Endometrium (tissue), 2 donors: ENCODE results near the gene CAPZB.

Source experiments
- FAIRE-seq: peaks from 2 replicates; lab custom pipeline; 2012; peaks lifted over from hg19 to GRCh38; lab: Jason Lieb, UNC
- donor health status: control.
- donor health status: control.

Gene CAPZB

DNA sequence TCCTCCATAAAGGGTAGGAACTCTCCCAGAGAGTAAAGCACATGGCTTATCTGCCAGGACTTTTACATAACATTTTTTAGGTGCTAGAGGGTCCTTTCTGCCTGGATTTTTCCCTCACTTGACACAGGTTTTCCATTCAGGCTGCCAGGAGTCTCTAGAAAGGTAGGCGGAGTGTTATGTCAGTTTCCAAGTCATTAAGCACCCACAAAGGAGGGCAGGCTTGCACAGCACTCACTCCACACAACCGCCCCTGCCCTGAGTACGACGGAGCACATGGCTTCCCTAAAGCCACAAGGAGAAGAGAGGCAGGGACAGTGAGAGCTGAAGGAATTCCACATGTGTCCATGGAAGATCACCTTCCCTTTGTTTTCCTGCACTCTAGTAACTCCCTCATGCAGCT is 55.7 kb downstream of the CAPZB start:
- no peak for FAIRE-seq

DNA sequence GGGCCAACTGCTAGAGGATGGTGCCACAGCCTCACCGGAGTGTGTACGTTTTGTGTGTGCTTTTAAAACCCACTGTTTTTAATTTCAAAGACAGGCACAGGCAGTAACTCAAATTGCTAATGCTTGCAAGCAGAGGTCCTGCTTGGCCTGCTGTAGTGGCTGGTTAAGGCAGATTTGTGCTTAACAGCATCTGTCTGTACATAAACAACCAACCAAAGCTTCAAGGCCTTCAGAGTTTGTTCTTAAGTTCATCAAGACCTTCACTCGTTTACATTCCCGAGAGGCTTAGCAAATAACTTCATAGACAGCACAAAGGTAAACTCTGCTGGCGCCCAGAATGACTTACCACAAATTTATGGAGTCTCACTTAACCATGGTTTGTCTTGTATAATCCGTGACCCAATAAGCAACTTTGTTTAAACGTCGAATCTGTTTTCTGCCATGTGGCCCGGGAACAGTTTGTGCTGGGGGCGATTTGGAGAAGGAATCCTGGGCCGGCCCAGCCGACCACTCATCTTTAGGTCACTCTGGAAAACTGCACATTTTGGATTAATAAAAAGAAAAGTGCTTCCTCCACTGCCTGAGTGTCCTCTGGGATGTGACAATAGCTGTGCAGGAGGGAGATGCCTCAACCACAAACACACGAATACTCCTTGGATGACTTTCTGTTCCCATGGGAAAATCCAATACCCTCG is 58.1 kb downstream of the CAPZB start:
- peak; percentile 76 for FAIRE-seq

DNA sequence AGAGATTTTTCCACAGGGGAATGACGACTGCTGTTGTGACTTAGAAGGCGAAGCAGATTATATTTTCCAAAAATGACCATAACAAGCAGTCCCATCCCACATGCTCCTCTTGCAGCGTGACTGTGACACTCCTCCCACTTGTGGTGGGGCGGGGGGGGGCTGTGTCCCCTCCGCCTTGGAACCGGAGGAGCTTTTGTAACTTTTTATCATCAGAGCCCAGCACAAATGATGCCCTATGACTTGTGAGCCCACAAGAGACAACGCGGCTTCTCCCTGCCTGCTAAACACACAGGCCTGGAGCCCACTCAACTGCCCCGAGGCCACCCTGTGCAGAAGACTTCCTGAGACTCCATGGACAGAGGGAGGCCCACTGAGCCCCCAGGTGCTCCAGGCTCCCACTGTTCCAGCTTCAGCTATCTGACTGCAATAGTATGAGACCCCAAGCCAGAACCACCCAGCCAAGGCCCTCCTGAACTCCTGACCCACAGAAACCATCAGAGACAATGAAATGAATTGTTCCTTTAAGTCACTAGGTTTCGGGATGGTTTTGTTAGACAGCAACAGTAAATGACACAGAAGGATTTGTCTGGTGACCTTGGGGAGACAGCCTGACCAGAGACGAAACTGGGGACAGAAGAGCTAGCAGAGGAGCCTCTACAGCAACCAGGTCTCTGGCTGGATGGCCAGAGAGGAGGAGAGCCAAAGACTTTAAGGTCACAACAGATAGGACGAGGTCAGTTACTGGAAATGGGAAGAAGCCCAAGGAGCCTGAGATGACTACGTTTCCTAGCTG is 58.8 kb downstream of the CAPZB start:
- no peak for FAIRE-seq

DNA sequence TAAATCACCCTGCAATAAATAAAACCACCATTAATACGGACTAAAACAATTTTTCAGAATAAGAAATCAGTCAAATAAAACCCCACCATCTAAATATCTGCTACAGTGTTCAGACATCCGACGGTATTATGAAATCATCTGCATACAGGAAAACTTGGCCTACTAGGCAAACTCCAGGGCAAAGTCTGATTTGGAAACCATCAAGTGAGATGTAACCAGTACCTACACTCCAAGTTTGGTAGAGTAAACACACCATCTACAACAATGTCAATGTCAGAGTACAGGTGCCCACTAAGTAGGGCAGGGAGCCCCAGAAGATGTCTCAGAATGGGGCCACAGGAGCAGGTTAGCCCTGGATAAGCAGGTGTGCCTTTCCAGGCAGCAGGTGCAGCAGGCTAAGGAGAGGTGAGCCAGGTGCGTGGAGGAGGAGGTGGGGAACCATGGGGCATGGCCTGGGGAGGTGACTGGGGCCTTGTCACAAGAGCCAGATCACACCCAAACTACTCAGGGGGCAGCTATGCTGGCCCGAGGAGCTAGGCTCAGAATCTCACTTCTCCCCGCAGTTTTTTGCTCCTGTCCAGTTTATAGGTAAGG is 59.6 kb downstream of the CAPZB start:
- FAIRE-seq, result no peak

DNA sequence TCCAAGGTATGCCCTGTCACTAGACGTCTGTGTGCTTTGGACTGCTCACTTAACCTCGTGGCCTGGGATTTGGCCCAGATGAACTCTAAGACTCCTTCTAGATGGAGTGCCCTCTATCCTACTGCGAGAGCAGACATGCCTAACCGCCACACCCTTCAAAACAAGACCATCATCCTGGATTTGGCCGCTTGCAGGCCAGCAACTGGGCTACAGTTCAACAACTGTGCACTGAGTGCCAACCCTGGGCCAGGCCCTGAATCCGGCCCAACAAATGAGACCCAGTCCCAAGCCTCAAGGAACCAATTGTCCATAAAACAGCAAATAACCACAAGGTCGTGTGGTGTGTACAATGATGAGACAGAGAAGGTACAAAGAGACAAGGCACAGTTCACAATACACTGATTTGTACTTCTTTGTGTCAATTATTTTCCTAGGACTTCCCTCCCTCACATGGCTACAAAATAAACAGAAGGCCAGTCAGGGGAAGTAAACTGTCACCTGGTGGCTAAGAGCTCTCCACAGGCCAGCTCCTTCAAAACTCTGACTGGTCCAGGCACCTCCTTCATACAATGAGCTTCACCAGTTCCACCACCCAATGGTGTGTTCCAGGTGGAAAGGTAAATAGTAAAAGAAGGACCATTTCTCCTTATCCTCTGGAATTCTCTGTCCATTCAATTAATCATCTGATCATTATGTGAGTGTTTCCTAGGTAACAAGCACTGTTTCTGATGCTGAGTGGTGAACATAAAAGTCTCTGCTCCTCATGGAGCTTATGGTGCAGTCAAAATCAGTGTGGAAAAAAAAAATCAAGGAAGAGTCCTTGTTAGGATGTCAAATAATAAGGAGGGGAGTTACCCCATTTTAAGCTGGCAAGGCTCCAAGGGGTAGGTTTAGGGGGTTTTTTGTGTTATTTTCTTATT is 60.4 kb downstream of the CAPZB start:
- no peak for FAIRE-seq

DNA sequence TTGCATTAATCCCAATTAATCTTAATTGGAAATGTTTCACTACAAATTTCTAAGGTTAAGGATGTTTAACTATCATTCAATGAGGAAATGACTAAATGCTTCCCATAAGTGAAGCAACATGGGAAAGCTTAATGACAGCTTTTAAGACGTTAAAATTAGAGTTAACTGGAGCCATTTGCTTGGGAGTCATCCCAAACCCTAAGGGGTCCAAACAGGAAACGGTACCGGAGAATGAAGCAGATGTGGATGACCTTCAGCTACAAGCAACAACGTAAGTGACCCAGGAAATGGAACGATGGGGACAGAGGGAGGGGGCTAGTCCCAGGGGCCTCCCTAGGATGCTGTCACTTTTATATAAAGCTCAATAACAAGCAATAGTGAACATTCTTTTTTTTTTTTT is 62.2 kb downstream of the CAPZB start:
- FAIRE-seq, result no peak

DNA sequence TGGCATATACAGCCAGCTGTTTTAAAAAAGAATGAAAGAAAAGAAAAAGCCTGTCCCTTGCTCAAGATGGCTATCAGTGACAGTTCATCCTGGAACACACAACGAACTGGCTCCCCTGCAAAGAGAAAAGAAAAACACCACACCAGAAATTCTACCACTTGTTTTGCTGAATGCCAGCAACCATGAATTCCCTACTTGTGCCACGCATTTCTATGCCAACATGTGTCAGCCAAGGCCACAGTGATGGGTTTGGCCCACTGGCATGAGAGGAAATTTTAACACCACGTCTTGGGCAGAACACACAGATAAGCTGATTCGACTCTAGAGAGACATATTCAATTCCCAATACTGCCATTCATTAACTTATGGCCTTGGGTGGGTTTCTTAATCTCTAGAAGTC is 64.0 kb downstream of the CAPZB start:
- FAIRE-seq, result no peak

DNA sequence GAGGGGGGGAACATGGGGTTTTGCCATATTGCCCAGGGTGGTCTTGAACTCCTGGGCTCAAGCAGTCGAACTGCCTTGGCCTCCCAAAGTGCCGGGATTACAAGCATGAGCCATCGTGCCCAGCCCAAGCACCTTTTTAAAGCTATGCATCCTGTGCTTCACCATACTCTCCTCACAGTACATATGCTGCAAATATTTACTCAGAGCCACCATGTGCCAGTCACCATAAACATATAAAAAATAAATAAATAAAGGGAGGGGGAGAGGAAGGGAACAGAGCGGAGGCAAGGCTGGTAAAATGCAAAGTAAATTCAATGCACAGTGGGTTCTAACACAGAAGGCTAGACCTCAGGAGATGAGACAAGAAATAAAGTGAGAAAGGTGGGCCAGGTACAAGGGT is 64.7 kb downstream of the CAPZB start:
- no peak for FAIRE-seq

DNA sequence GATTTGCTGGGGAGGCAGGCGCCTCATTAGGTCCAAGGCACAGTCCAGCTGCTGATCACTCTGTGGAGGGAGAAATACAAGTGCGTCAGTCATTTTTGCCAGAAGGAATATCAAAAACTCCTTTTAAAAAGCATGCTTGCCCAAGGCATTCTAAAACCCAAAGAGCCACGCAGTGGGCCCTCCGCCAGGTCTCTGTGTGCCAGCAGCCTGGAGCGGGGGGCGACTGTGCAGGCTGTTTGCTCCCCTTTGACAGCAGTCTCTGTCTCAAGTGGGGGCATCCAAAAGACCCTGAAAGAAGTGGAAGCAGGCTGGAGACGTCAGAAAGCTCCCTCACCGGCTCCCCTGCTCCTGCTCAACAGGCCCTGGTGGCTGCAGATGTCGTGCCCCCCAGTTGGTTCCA is 65.6 kb downstream of the CAPZB start:
- FAIRE-seq, result no peak

DNA sequence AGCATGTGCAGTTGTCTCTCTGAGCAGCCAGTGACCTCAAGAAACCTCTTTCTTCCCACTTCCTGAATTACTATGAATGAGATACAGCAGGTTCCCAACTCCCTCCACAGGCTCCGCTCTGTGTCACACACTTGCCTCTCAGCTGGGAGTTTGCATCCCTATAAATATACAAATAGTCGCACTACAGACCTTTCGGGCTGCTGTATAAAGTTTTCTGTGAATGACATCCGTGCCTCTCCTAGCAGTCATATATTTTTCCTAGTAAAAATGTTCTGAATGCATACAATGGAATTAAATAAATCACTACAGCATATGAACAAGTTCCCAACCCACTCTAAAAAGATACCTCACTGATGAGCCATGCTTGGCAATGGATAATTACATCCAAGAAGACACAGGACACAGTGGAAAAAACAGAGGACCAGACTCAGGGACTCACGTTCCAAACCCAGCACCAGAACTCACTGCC is 66.8 kb downstream of the CAPZB start:
- no peak for FAIRE-seq

DNA sequence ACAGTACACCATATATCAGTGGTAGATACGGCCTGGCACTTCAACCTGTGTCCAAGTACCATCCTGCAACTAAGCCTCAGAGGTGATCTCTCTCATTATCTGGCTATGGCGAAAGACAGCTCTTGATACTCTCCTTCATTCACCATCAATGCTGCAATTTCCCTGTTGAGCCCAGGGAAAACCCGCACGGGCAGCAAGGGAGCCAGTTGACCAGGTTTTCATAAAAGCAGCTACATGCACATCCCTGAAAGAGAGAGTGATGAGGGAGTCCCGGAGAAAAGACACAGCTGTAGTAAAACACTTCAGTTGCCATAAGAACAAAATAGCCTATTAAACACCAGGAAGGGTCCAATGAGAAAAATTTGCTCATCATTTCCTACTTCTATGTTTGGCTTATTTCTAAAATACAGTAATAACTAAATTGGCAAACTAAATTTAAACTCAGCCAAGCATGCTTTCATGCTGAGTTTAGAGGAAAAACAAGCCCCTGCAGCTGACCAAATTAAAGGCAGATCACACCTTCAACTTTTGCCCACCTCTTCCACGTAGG is 68.3 kb downstream of the CAPZB start:
- FAIRE-seq, result no peak

DNA sequence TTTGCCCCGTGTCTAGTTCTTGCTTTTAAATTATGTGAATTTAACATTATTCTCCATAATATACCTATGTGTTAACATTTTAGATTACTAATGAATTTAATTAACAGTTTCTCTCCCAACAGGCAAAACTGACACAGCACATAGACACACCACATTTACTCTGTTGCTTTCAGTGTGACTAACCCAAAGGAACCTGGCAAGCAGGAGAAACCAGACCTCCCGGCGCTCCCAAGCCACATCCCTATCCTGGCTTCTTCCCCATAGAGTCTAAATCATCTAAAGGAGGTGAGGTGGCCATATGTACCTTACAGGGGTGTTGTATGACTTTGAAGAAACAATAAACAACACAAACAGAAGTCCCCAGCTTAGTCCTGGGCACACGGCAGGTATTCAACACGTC is 69.2 kb downstream of the CAPZB start:
- FAIRE-seq, result no peak

DNA sequence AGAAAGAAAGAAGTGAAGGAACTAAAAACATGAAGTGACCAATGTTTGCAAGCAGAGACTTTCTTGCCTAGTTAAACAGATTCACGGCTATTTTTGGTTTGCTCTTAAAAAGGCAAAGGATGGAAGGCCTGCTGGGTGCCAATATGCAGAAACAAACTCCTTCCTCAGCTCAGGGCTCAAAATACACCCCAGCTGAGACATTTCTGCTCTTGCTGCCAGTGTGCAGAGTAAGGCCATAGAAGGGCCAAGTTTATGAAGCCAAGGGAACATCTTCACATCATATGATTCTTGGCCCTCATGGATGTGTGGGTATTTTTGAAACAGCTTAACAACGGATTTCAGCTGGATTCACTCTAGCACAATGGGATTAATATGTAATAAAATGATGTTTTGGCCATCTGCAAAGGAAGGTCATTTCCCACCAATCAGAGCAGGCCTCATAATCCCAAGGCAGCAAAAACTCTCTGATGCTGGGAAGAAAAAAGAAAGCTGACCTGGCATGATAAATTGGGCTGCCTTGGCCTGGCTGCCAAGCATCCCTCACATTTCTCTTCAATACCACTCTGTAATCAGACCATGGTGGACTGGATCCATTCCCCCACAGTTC is 70.7 kb downstream of the CAPZB start:
- FAIRE-seq, result no peak

DNA sequence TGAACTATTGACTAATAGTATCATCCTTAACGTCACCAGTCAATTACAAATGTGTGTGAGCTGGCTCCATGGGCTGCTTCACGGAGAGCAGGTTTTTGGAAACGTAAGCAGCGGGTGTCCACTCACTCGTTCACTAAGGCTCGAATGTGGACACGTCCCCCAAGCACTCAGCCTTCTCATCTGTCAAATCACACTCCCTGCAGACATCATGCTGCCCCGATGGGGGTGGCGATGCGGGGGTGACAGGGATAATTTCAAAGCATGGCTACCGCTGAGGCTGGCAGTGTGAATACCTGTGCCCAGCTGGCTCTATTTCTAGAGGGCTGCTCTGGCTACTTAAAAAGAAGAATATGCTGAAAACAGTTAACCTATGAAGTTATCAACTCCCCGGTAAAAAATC is 71.3 kb downstream of the CAPZB start:
- no peak for FAIRE-seq

DNA sequence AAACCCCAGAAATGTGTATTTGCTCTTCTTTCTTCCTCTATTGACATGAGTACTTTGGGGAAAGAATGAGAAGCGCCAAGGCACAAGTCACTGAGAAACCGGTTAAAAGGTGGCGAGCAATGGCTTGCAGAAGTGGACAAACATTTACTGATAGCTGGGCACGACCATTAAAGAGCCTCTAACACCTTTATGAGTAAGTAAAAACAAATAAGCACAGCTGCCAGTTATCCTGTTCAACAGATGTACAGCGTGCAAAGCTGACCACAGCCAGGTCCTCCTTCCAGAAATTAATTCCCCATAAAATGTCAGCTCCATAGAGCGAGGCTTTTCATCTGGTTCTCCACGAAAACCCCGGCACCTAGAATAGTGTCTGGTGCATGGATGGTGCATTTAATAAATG is 72.7 kb downstream of the CAPZB start:
- FAIRE-seq, result no peak

DNA sequence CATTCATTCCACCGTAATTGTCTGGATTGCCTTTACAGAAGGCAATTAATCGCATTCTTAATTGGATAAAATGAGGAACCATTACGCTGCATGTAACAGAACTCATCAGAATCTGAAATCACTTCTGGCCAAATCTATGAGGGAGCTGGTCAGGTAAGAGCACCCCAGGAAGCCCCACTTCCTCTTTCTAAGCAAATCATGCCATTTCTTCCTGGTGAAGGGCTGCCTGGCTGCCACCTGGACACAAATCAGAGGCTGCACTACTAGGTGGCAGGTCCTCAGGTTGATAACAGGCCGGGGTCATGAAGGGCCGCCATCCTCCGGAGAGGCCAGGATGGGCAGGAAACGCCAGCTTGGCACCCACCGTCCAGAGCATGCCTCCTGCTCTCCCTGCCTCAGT is 73.7 kb downstream of the CAPZB start:
- no peak for FAIRE-seq

DNA sequence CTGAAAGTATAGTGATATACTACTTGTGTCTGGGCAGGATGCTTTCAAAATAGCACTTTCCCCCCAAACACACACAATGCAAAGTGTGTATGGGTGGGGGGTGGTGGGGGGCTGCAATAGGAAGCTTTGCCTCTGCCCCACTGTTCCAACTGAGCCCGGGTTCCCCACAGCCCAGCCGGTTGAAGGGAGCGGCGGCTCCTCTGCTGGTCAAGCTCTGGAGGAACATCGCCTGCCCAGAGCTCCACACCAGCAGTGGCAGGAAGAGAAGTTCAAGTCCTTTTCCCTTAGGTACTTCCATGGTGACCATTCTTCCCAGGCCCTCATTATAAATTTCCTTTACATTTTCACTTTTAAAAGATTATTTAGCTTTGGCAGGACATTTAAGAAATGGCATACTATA is 74.9 kb downstream of the CAPZB start:
- no peak for FAIRE-seq

DNA sequence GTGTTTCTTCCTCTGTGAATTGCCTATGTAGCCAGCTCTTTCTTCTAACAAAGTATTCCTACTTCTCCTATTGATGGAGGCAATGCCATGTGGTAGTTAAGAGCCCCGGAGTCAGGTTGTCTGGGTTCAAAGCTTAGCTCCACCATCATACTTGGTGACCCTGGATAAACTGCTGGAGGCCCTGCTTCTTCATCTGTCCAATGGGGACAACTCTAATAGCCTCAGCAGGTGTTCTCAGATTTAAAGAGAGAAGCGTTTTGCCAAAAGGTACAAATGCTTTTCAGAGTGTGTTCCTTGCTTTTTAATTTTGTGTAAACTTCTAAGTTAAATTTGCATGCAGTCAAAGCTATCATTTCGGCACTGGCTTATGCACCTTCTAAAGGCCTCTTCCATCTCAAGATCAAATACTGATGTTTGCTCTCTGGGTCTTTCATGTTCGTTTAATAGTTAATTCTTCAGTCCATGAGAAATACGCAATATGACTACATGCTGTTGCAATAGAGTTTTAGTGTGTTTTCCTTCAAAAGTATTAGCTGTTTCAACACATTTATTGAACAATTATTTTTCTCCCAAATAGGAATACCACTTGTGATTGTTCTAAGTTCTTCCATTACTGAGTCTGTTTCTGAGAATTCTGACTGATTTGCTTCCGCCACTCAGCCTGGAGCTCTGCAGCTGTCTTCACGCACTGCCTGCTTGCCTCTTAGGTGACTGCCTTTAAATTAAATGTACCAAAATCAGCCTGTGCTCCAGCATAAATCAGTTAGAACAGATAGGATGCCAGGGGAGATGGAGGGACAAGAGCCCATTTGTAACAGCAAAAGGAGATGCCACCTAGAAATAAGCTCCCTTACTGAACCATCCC is 75.6 kb downstream of the CAPZB start:
- FAIRE-seq, result no peak

DNA sequence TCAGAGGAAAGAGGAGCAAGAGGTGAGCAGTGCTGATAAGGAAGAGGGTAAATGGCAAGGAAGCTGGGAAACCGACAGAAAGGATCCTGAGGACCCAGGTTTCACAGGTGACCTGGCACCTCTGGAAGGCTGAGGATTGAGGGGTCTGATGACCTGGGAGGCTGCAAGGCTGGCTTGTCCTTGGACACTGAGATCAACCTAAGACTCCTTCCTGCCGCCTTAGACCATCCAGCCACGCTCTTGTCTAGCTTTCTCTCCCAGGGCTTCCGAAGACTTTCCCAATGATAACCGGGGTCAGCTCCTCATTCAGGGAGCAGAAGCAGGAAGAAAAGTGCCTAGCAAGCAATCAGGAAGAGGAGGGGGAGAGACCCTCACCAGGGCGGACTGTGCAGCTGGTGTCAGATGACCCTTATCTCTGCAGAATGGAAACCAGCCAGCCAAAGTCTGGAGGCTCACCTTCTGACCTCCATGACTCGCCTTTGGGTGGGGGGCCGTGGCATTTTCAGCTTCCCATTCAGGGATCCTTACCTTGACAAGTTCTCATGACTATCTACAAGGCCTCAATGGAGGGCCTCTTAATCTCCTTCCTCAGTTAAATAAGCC is 77.7 kb downstream of the CAPZB start:
- no peak for FAIRE-seq

DNA sequence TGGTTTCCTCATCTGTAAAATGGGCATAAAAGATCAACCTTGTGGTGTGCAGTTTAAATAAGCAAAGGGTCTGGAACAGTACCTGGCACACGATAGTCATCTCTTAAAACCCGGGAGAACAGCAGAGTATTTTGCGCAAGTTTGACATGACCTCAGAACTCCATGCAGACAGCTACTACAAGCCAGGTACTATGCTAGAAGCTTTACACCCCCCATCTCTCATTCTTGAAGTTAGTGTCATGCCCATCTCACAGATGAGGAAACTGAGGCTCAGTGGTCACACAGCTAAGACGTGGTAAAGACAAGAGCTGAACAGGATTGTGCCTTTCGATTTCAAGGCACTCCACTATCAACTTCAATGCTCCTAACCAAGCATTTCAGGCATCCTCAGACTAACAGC is 78.7 kb downstream of the CAPZB start:
- FAIRE-seq, result no peak
